GM21528 (cell line): ENCODE data around the gene HIGD2B.
A peak's percentile ranks its signal among the peaks of the same experiment; 100 is the strongest.
"Not testable (repeated sequence)": the region's sequence is repeated elsewhere in the genome, so short reads cannot be mapped to it uniquely, and the experiment has no call there.

Source experiments
- ATAC-seq: cut with Tn5 transposase; IDR thresholded peaks from one replicate; pipeline ENCODE4 v1.9.1; 2021; ENCODE audit warnings: mild to moderate bottlenecking, moderate library complexity; ENCODE audit not compliant: unreplicated experiment, low FRiP score

HIGD2B gene

DNA sequence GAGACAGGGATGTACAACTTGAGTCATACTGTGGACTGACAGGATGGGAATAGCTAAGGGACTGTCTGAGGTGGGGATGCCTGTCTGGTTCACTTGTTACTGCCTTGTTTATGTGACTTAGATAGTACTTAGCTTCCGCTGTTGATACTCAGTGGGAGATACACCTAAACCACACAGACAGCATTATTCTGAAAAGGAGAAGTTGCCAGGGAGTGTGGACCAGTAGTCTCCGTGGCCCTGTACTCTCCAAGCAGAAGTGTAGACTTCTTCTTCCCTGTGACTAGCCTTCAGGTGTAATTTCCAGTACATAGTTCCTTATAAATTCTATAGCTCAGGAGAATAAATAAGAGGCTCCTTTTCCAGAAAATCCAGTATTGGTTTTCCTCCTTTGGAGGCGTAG is 5.1 kb downstream of the HIGD2B start:
- no peak for ATAC-seq

DNA sequence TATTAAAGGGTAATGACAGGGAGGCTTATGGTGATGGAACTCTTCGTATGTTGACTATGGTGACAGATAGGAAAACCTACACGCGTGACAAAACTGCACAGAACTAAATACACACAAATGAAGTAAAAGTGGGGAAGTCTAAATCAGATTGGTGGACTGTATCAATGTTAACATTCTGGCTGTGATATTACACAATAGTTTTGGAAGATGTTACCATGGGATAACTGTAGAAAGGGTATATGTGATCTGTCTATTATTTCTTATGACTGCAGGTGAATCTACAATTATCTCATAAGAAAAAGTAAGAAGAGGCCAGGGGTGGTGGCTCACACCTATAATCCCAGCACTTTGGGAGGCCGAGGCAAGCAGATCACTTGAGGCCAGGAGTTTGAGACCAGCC is 9.1 kb downstream of the HIGD2B start:
- ATAC-seq = no peak

DNA sequence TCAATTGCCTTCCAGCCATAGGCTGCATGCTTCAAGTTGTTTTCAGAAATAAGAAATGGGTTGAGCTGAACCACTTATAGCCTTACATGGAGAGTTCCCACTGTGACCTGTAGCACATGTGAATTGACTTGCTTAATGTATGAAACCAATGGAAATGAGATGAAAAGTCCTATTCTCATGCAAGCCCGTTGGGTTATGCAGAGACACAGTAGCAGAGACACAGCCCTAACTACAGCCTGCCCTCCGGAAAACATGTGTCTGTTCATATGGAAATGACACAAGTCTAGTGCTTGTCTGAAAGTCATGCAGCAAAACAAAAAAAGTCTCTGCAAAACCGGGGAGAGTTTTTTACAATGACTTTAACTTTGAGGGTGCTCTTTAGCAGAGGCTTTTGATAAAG is 14.5 kb downstream of the HIGD2B start:
- no peak for ATAC-seq

DNA sequence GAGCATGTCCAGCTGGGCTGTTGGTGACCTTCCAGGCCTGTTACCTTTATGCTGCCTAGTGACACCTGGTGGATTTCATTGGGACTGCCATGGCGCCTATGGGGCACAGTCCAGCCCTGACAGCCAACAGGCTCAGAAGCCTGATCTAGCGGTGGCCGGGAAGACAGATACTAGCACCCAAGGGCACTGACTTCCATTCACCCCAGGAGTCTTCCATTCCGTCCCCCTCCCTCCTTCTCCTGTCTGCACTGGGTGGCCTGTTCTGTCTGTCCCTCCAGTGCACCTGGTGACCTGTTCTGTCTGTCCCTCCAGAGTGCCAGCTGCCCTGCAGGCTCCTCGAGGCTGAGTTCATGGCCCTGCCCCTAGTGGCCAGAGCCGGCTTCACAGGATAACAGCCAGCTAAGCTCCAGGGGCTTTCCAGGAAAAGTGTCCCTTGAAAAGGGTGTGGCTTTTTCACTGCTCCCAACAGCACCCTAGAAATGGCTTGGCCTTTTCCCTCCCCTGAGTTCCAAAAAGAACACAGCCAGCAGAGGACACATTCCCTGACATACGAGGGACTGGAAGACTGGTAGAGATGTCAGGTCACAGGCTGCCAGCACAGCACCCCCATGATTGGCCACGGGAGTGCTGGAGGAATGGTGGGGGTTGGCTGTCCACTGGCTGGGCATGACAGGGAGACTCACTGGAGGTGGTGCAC is 15.2 kb downstream of the HIGD2B start:
- ATAC-seq = peak; percentile 88

DNA sequence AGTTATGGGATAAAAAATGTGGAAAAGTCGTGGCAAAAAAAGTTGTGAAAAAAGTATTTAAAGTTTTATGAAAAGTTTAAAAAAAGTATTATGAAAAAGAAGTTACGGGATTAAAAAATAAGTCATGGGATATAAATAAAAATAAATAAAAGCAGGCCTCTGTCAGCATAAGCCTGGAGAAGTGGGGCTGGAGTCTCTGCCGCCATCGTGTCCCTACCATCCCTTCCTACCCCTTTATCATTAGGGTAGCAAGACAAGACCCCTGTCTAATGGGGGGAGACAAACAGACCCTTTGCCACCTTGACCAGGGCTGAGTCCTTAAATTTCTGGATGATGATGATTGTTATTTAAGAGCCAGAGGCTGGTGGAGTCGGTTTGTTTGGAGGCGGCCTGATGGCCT is 16.2 kb downstream of the HIGD2B start:
- not testable (repeated sequence) for ATAC-seq

DNA sequence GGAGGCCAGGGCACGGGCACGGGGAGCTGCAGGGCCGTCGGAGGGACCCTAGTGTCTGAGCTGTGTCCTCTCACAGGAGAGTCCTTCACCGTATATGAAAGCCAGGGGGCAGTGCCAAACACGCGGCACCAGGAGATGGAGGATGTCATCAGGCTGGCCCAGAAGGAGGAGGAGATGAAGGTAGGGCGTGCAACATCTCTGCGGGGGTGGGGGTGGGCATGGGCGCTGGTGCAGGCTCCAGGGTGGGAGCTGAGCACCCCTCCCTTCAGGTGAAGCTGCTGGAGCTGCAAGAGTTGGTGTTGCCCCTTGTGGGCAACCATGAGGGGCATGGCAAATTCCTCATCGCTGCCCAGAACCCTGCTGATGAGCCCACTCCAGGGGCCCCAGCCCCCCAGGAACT is 20.3 kb downstream of the HIGD2B start:
- ATAC-seq = not testable (repeated sequence)

DNA sequence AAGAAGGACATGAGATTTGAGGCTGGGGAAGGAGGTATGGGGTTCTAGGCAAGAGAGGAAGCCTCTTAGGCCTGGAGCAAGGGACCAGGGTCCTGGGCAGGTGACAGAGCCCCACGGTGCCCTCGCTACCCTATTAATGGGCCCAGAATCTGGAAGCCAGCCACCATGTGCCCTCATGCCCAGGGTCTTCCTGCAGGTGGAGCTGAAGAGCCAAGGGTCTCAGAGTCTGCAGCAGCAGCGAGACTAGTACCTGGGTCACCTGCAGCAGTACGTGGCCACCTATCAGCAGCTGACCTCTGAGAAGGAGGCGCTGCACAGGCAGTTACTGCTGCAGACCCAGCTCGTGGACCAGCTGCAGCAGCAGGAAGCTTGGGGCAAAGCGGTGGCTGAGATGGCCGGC is 22.1 kb downstream of the HIGD2B start:
- ATAC-seq = not testable (repeated sequence)

DNA sequence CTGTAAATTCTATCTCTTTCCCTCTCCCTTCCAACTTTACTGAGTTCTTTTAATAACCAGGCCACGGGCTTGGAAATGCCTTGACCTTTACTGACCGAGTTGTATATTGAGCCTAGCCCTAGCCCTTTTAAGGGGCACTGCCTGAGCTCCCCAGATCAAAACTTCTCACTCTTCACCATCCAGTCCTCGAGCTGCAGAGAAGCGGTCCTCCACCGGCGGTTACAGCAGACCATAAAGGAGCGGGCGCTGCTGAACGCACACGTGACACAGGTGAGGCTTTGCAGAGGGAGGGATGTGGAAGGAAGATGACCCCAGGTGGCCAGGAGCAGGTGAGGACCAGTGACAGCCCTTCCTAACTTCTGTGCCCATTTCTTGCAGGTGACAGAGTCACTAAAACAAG is 24.9 kb downstream of the HIGD2B start:
- not testable (repeated sequence) for ATAC-seq

DNA sequence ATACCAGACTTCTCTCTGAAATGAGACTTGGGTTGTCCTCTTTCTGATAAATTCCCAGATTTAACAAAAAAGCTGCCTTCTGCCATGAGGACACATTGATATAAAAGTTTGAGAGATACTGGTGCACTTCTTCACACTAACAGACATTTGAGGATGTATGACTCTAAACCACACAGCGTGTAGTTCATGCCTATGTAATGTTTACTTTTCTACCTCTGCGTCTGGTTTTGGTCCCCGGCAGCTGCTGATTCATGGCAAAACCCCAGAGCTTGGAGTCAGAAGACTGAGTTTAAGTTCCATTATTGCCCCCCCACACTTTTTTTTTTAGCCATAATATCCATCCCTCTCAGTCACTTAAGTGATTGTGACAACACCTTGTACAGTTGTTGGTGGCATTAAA is 30.0 kb downstream of the HIGD2B start:
- not testable (repeated sequence) for ATAC-seq

DNA sequence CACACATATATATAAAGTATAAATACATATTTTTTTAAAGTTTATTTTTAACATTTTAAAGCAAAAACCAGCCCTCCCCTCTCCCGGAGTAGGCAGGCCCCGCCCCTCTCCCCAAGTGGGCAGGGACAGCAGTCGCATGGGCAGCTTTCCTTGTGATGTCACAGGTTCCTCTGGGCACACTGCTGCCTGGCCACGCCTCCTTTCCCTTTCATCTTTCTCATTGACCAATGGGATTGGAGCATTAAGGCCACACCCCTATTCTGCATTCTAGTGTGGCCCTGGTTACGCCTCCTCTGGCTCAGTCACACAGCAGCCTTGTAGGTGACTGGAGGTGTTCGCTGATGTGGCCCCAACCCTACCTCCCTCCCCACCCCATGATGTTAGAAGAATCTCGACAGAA is 31.6 kb downstream of the HIGD2B start, which contains the start of gene GOLGA6B:
GOLGA6B (plus strand) TSS at position 301 of the 400 bp plus-strand sequence; CDS start at position 342, 41 bp downstream.
- not testable (repeated sequence) for ATAC-seq

DNA sequence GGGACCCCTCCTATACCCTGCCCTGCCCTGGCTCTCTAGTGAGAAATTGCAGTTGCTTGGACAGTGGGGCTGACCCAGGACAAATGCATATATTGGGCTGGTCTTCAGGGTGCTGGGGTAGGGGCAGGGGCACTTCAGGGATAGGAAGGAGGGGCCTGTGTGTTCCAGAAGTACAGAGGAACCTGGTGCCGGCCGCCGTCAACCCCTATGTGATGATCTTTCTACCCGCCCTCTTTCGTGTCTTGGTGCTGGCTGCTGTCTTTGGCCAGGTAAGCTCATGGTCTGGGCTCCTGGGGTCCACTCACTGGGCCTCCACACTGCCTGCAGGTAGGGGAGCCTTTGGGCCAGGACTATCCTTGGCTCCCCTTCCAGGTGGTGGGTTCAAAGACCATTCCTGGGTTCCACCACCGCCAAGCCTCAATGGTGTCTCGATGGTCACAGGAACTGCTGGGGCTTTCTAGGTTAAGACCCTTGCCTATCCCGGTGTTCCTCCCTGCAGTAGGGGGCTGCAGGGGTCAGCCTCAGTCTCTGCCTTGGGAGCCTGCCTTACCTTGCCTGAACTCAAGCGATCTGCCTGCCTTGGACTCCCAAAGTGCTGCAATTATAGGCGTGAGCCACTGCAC is 37.2 kb downstream of the HIGD2B start:
- not testable (repeated sequence) for ATAC-seq

DNA sequence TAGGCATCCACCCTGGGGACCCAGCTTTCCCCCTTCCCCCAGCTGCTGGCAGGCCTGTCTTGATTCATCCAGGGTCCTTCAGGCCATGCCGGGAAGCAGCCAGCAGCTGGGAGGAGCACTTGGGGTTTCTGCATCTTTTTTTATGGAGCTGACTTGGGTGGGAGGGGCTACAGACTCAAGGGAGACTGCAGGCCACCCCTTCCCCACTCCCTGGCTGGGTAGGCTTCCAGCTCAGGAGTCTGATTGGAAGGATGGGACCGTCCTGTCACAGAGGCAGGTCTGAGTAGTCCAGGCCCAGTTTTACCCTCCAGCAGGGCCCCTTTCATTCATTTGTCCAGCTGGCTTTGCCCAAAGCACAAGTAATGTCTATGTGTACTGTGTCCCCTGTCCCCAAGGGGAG is 43.7 kb downstream of the HIGD2B start:
- ATAC-seq = not testable (repeated sequence)

DNA sequence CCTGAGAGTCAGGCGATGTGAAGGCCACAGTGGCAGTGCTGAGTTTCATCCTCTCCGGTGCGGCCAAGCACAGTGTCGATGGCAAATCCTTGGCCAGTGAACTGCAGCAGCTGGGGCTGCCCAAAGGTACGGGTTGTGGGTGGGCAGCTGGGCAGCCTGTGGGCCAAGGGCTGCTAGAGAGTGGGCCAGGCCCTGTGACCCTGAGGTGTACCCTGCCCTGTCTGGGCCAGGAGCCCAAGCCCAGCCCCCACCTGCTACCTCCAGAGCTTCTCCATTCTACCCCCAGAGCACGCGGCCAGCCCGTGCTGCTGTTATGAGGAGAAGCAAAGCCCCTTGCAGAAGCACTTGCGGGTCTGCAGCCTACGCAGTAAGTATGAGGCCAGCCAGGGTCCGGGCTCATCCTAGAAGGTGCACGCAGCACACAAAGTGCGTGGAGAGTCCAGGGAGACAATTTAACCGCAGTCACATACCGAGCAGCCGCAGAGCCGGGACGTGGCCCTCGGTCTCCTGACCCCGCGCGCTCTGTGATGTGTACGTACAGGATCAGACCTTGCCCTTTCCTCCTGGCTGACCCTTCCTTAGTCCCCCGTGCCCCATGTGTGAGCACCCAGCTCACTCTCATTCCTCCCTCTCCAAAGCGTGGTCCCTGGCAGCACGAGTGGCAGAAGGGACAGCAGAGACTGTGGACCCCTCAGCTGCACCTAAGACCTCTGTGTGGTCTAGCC is 46.1 kb downstream of the HIGD2B start:
- not testable (repeated sequence) for ATAC-seq

DNA sequence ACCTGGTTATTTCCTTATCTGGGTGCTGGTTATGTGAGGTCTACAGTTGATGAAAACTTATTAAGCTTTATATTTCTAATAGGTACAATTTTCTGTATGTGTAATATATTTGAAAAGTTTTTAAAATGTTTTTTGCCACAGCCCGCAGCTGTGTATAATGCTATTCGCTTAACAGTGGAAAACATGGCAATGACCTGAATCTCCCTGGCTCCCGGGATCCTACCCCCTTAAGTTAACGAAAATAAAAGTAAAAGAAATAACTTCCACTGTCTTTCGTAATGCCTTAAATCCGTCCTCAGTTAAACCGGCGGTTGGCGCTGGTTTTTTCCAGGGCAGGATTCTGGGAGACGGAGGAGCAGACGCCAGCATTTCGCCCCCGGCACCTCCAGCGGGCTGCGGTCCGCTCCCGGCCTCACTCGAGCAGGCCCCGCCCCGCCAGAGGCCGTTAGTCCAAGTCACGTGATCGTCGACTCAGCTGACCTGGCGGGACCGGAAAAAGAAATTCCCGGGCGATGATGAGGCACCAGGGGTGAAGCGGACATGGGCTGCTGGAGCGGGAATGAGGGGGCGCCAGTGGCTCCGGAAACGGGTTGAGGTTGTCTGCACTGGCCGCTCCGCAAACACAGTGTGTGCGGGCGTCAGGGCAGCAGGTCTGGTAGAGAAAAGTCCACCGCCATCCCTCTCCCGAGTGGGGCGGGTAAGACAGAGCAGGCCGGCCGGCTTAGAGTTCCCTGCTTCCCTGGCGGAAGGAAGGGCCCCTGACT is 49.3 kb downstream of the HIGD2B start:
- not testable (repeated sequence) for ATAC-seq

DNA sequence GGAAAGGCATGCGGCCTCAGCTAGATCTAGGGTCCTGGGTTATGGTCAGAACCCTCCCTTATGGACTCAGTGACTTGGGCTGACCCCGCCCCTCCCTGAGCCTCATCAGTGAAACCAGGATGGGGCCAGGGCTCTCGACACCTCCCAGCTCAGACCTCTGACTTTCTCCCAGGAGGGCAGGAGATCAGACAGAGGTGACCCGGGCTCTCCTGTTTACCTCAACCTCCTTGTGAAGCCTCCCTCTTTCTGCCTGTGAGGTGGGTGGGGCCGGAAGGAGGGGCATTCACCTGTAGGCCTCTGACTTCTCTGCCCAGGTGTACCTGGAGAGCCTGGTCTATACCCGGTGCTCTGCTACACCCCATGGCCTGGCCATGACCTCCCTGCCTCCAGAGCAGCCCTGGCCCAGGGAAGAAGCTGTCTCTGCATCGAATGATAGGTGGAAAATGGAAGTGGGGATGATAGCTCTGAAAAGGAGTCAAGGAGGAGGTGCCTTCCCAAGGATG is 56.9 kb downstream of the HIGD2B start:
- not testable (repeated sequence) for ATAC-seq

DNA sequence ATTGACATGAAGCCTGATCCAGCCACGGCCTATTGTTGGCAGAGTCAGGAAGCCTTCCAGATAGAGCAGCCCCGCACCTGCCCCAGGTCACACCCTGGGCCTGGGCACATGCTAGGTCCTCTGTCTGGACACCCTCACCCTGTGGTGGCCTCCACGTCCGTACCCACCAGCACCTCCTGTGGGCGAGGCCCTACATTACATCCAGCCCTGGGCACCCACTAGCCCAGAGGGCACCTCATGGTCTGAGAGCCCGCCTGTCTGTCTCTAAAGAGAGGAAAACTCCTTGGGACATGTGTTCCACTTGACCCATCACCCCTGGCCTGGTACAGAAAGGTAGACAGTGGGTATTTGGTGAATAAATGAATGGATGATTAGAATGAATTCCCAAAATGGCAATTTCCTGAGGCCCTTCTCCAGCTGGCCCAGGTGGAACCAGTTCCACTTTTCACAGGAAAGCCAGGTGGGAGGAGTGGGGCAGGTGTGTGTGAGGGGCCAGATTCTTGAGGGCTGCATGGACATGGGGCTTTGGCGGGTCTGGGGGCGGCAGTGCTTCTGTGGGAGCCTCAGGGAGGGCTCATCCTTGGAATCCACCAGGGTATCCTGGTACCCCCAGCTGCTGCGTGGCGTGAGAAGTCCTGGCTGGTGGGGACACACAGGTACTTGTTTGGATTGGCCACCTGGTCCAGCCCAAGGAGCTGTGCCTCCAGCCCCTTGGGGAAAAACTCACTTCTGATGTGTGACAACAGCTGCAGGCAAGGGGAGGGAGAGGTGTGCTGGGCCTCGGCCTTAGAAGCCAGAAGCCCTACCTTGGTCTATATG is 57.5 kb downstream of the HIGD2B start:
- ATAC-seq = not testable (repeated sequence)

DNA sequence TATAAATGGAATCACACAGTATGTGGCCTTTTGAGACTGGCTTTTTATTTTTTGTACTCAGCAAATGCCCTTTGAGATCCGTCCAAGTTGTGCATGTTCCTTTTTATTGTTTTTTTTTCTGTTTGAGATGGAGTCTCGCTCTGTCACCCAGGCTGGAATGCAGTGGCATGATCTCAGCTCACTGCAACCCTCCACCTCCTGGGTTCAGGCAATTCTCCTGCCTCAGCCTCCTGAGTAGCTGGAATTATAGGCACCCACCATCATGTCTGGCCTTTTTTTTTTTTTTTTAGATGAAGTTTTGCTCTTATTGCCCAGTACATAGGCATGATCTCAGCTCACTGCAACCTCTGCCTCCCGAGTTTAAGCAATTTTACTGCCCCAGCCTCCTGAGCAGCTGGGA is 59.8 kb downstream of the HIGD2B start:
- ATAC-seq = not testable (repeated sequence)
